OCI-LY7 (cell line): ENCODE measurements around the gene MYOCD. TPM values are rescaled to one million over a fixed set of nuclear protein-coding genes. Genes with fewer than 3 reads are reported as not detected.

Experiments
- BruUV-seq: library from RNA; stranded (reverse); fragments of 400-500 nt; replicated peaks from 2 replicates; lab custom pipeline; 2021; lab: Mats Ljungman, UMichigan
- CTCF ChIA-PET: fragments of 300-600 bp; sonication (Branson Sonifier 250); formaldehyde crosslinking; loops from one replicate; lab custom pipeline; 2022; ENCODE audit warnings: antibody characterized with exemption; ENCODE audit not compliant: unreplicated experiment; lab: Charles Lee
- POLR2A ChIA-PET: fragments of 300-600 bp; sonication (Branson Sonifier 250); formaldehyde crosslinking; loops from one replicate; lab custom pipeline; 2022; ENCODE audit warnings: antibody characterized with exemption; lab: Charles Lee
- DNase-seq: peaks from one replicate; pipeline ENCODE4 v3.0.0-alpha.2; 2015; ENCODE audit warnings: low spot score
- H2AFZ ChIP-seq: fragments of 200-600 bp; sonication (generic), shearing (Covaris generic); 2 replicates; pipeline ENCODE4 v1.6.1; 2014; ENCODE audit warnings: mild to moderate bottlenecking, antibody characterized with exemption, low read length, moderate library complexity
- H3K27ac ChIP-seq: fragments of 200-600 bp; sonication (generic); 2 replicates; pipeline ENCODE4 v1.5.1; 2014; ENCODE audit warnings: mixed run types, low read depth, mild to moderate bottlenecking, moderate library complexity, low read length, inconsistent platforms; ENCODE audit not compliant: poor library complexity, severe bottlenecking
- H3K36me3 ChIP-seq: fragments of 200-600 bp; sonication (generic); 2 replicates; pipeline ENCODE4 v1.6.1; 2014; ENCODE audit warnings: mild to moderate bottlenecking, antibody characterized with exemption, low read length, moderate library complexity, mixed read lengths; ENCODE audit not compliant: insufficient read depth
- H3K4me1 ChIP-seq: fragments of 200-600 bp; sonication (generic); 2 replicates; pipeline ENCODE4 v1.5.1; 2014; ENCODE audit warnings: mild to moderate bottlenecking, low read length; ENCODE audit not compliant: insufficient read depth, poor library complexity, severe bottlenecking
- H3K4me2 ChIP-seq: fragments of 200-600 bp; sonication (generic); 2 replicates; pipeline ENCODE4 v1.6.1; 2014; ENCODE audit warnings: mild to moderate bottlenecking, low read length
- H3K4me3 ChIP-seq: fragments of 200-600 bp; sonication (generic); 2 replicates; pipeline ENCODE4 v1.5.1; 2014; ENCODE audit warnings: mild to moderate bottlenecking, low read depth, low read length; ENCODE audit not compliant: poor library complexity, severe bottlenecking
- H3K79me2 ChIP-seq: fragments of 200-600 bp; sonication (generic); 2 replicates; pipeline ENCODE4 v1.6.1; 2016; ENCODE audit warnings: low read depth, mild to moderate bottlenecking, low read length, moderate library complexity, mixed read lengths; ENCODE audit not compliant: insufficient read depth
- H3K9me2 ChIP-seq: fragments of 200-600 bp; sonication (generic); 2 replicates; pipeline ENCODE4 v1.6.1; 2016; ENCODE audit warnings: mild to moderate bottlenecking, low read length, mixed read lengths; ENCODE audit not compliant: insufficient read depth
- H3K9me3 ChIP-seq: fragments of 200-600 bp; sonication (generic); 2 replicates; pipeline ENCODE4 v1.6.1; 2014; ENCODE audit warnings: mild to moderate bottlenecking, mixed run types, low read length, mixed read lengths
- H4K20me1 ChIP-seq: fragments of 200-600 bp; sonication (generic); 2 replicates; pipeline ENCODE4 v1.6.1; 2014; ENCODE audit warnings: mild to moderate bottlenecking, antibody characterized with exemption, low read length, moderate library complexity, mixed read lengths; ENCODE audit not compliant: insufficient read depth
- CTCF ChIP-seq: fragments of 200-600 bp; sonication (generic); conservative IDR thresholded peaks from 2 replicates; pipeline ENCODE4 v1.5.1; 2014; ENCODE audit warnings: mild to moderate bottlenecking, antibody characterized with exemption, low read length, moderate library complexity, mixed read lengths
- EZH2phosphoT487 ChIP-seq: fragments of 200-600 bp; sonication (generic); IDR thresholded peaks from 2 replicates; pipeline ENCODE4 v1.6.1; 2018; ENCODE audit warnings: low read depth, borderline replicate concordance, mild to moderate bottlenecking, mixed run types, antibody characterized with exemption, low read length, moderate library complexity, mixed read lengths
- intact Hi-C: fragments of 100-400 bp; cut with micrococcal nuclease; formaldehyde crosslinking; loops from one replicate; pipeline ENCODE4 v1.10.0; 2022; ENCODE audit not compliant: unreplicated experiment
- total RNA-seq, 2 experiments: library from RNA; depleted of rRNA in 1 of 2; stranded (reverse); fragments of >200 nt in 1 of 2; shearing (Covaris generic) in 1 of 2; gene quantifications; 2 replicates each; pipeline ENCODE4 v1.2.3, GENCODE V29; 2014 to 2022

Gene MYOCD
- total RNA-seq, 2 experiments from 2014 or later = not detected

DNA sequence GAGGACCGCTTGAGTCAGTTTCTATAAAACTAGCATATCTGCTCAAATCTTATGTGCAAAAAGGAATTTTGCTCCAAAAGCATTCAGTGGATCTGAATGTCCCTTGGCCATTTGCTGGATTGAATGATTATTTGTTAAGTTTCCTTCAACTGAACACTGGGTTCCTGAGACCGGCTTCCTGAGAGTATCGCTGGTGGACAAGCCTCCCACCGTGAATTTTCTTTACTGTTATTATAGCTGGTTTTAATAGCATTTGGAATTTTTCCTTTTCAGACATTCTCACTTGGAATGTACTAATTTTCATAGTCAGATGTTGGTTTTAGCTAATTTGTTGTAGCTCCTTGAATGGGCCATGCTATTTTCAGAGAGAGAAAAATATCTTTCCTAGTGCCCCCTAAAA, 9.8 kb upstream of the MYOCD start:
- Histone ChIP-seq H4K20me1 (no peaks in the 10 kb centered on the region), H3K27ac (no peak overlapping the region), H3K4me2 (no peak overlapping the region), H3K9me2 (no peaks in the 10 kb centered on the region), H3K36me3 (no peaks in the 10 kb centered on the region), H3K4me1 (no peaks in the 10 kb centered on the region), H2AFZ (no peak overlapping the region), H3K79me2 (no peaks in the 10 kb centered on the region), H3K4me3 (no peak overlapping the region), H3K9me3 (no peaks in the 10 kb centered on the region)
- intact Hi-C loops = no loop called here
- CTCF ChIA-PET = interaction anchor here (0.6 kb wide), 1 partner anchor 145 kb away, joined by 3 read pairs; no protein-coding TSS in a partner anchor
- DNase-seq = no peak
- POLR2A ChIA-PET = no interaction called here
- TF ChIP-seq EZH2phosphoT487 (no peak), CTCF (no peak)
- BruUV-seq = no TSS peak

GRCh38 chr17:12656354-12656753, 9.3 kb upstream of the MYOCD start:
- intact Hi-C loops = no loop called here
- H3K27ac ChIP-seq = no peak overlapping the region
- no peaks in the 10 kb centered on the region for H3K4me1 ChIP-seq
- ChIA-PET CTCF (no interaction called here), POLR2A (no interaction called here)
- no peak overlapping the region for H2AFZ ChIP-seq
- BruUV-seq = no TSS peak
- H4K20me1 ChIP-seq = no peaks in the 10 kb centered on the region
- H3K79me2 ChIP-seq = no peaks in the 10 kb centered on the region
- H3K9me3 ChIP-seq = no peaks in the 10 kb centered on the region
- H3K4me3 ChIP-seq = no peak overlapping the region
- DNase-seq = no peak
- no peaks in the 10 kb centered on the region for H3K9me2 ChIP-seq
- TF ChIP-seq CTCF (no peak), EZH2phosphoT487 (no peak)
- H3K4me2 ChIP-seq = no peak overlapping the region
- H3K36me3 ChIP-seq = no peaks in the 10 kb centered on the region

DNA sequence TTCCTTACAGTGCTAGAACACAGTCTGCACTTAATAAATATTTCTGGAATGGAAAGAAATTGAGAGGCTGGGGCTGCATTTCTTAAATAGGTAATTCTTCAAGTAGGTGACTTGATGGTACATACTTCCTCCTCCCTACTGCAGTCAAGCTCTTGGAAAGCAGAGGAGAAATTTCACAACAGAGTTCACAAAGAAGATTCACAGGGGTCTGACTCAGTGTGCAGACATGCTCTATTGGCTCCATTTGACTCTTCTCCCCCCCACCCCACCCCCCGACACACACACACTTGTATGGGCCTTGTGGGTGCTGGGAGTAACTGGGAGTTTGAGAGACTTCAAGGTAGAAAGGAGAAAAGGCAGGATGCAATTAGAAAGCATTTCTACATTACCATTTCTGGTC, 6.2 kb upstream of the MYOCD start:
- H4K20me1 ChIP-seq = no peaks in the 10 kb centered on the region
- no peak overlapping the region for H3K4me2 ChIP-seq
- no peaks in the 10 kb centered on the region for H3K36me3 ChIP-seq
- TF ChIP-seq CTCF (no peak), EZH2phosphoT487 (no peak)
- no peaks in the 10 kb centered on the region for H3K9me2 ChIP-seq
- H3K9me3 ChIP-seq = no peaks in the 10 kb centered on the region
- no peak overlapping the region for H3K27ac ChIP-seq
- BruUV-seq = no TSS peak
- ChIA-PET CTCF (no interaction called here), POLR2A (no interaction called here)
- no peaks in the 10 kb centered on the region for H3K4me1 ChIP-seq
- DNase-seq = no peak
- H2AFZ ChIP-seq = no peak overlapping the region
- no peaks in the 10 kb centered on the region for H3K79me2 ChIP-seq
- H3K4me3 ChIP-seq = no peak overlapping the region
- intact Hi-C loops = no loop called here
